Dedifferentiated amniotic fluid mesenchymal stem cell (primary cell): Measurements from ENCODE around the gene ETS2.
"Not testable (repeated sequence)": the region's sequence is repeated elsewhere in the genome, so short reads cannot be mapped to it uniquely, and the experiment has no call there.

Source experiments
- DNase-seq: peaks from one replicate; pipeline ENCODE4 v3.0.0-alpha.2; 2016; ENCODE audit errors: extremely low spot score

Gene ETS2

DNA sequence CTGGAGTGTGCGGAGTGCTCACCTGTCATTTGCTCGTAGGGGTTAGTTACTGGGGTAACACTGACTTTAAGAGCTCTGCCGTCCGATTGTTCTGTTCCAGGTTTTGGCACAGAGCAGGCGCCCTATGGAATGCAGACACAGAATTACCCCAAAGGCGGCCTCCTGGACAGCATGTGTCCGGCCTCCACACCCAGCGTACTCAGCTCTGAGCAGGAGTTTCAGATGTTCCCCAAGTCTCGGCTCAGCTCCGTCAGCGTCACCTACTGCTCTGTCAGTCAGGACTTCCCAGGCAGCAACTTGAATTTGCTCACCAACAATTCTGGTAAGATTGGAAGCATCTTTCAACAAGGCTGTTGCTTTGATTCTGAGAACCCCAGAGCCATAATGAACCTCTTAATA is 12.6 kb downstream of the ETS2 start:
- no peak for DNase-seq

DNA sequence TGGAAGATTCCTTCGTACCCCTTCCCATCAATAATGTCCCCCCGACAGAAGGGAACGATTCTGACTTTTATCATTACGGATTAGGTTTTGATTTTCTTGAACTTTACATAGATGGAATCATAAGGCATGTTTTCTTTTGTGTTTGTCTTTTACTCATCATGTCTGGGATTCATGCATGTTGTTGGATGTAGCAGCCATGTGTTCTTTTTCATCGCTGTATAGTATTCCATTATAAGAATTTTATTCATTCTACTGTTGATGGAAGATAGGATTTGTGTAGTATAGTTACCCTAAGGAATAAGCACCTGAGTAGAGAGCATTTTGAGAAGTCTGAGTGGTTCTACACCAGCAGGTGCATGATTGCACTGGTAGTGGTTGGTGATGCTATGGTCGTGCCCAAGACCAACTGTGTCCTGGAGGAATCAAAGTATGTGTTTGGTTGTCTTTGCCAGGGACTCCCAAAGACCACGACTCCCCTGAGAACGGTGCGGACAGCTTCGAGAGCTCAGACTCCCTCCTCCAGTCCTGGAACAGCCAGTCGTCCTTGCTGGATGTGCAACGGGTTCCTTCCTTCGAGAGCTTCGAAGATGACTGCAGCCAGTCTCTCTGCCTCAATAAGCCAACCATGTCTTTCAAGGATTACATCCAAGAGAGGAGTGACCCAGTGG is 13.5 kb downstream of the ETS2 start:
- DNase-seq: no peak

DNA sequence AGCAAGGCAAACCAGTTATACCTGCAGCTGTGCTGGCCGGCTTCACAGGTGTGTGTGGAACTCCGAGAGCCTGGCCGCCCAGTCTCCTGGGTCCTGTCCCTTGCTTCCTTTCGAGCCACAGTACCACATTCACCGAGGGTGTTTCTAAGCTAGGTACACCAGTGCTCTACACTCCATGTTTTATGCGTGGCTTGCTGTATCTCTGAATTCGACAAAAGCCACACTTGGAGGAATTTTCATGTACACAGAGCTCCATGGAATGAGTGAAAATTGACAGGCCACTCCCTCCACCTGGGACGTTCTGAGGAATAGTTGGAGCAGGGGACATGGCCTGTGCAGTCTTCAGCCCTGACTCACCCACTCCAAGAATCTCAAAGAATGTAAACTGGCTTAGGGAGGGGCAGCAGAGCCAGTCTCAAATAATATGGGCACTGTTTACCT is 14.0 kb downstream of the ETS2 start:
- peak; percentile 46 for DNase-seq

DNA sequence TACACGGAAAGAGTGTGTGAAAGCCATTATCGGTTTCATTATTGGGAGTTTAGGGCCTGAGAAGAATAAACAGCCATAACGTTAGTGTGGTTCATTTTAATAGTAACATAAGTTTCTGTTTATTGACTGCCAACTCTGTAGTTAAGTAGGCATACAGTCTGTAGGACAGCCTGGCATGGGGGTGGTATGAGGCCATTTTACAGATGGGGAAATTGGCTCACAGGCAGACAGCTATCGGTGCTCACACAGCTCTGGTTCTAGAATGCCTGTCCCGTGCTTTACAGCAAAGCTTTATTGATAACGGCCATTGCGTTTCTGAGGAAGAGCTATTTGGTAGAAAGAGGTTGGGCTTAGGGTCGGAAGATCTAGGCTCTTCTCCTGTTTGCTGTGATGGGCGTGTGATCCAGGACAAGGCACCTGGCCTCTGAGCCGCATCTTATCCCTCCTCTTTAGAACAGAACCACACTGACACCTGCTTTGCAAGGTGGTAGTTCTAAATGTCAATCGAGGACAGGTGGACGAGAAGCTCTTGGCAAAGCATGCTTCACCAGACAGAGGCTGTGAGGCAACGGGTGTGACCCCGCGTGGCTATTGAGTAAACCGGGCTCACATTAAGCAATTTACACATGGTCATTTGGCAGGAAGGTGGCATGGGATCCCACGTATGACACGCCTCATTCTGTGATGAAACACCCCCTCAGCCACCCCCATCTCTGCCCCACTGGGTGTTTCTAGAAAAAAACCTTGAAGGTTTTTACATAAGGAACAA is 14.9 kb downstream of the ETS2 start:
- no peak for DNase-seq

DNA sequence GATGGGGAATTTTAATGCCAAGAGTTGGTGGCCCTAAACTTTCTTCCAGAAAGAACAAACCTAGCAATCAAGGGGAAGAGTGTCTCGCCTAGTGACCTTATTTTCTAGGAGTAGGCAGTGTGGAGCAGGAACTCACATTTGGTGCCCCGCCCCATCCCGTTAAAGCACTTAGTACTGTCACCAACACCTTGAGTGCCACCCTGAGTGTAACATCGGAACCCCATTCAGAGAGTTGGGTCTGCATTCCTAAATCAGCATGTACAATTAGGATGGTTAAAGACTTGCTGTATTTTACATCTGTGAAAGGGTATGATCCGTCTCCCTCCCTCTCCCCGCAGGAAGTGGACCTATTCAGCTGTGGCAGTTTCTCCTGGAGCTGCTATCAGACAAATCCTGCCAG is 15.5 kb downstream of the ETS2 start:
- DNase-seq: no peak

DNA sequence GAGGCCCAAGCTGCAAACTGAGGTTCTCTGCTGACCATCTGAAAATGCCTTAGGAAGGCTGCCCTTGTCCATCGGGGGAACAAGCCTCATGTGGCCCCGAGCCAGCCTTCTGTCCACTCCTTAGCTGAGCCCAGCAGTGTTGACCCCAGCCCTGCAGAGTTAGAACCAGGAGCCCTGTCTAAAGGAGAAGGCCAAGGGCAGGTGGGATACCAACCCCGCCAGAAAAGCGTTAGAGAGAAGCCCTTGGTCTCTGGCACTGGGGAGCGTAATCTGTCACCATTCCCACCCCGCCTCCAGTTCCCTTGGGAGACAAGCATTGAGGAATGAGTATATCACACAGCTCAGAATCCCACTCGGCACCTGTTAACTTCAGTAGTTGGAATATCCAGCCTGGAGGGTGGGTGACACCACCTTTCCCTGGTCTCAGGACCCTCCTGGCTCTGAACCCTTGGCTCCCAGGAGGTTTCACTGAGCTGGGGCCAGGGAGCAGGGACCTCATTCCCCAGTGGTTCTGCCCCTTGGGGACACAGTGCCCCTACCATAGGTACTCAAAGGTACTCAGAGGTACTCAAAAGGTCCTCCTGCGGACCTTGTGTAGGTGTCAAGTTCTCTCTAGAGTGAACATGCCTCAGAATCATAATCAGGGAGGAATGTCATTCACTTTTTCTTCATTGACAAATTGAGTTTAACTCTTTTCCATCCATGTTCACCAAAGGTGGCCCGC is 16.4 kb downstream of the ETS2 start:
- no peak for DNase-seq

DNA sequence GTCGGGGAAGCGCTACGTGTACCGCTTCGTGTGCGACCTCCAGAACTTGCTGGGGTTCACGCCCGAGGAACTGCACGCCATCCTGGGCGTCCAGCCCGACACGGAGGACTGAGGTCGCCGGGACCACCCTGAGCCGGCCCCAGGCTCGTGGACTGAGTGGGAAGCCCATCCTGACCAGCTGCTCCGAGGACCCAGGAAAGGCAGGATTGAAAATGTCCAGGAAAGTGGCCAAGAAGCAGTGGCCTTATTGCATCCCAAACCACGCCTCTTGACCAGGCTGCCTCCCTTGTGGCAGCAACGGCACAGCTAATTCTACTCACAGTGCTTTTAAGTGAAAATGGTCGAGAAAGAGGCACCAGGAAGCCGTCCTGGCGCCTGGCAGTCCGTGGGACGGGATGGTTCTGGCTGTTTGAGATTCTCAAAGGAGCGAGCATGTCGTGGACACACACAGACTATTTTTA is 17.1 kb downstream of the ETS2 start:
- DNase-seq: no peak

DNA sequence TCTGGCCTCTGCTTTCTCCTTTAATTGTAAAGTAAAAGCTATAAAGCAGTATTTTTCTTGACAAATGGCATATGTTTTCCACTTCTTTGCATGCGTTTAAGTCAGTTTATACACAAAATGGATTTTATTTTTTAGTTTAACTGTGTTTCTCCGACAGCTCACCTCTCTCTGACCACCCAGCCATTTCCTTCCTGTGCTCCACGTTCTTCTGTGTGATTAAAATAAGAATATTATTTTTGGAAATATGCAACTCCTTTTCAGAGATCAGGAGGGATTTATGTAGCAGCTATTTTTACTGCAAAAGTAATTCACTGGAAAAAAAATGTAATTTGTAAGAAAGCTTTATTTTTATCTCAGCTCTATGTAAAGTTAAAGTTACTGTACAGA is 18.0 kb downstream of the ETS2 start:
- DNase-seq: no peak

DNA sequence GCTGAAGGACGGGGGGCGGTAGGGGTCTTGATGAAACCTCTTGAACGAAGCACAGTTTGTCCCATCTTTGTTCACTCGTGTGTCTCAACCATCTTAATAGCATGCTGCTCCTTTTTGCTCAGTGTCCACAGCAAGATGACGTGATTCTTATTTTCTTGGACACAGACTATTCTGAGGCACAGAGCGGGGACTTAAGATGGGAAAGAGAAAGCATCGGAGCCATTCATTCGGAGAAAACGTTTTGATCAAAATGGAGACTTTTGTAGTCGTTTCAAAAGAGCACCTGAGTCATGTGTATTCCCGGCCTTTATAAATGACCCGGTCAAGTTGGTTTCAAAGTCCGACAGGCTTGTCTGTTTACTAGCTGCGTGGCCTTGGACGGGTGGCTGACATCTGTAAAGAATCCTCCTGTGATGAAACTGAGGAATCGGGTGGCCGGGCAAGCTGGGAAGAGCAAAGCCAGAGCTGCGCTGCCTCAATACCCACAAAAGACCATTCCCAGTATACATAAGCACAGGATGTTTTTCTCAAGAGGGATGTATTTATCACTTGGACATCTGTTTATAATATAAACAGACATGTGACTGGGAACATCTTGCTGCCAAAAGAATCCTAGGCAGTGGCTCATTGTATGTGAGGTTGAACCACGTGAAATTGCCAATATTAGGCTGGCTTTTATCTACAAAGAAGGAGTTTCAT is 18.5 kb downstream of the ETS2 start:
- DNase-seq: no peak

DNA sequence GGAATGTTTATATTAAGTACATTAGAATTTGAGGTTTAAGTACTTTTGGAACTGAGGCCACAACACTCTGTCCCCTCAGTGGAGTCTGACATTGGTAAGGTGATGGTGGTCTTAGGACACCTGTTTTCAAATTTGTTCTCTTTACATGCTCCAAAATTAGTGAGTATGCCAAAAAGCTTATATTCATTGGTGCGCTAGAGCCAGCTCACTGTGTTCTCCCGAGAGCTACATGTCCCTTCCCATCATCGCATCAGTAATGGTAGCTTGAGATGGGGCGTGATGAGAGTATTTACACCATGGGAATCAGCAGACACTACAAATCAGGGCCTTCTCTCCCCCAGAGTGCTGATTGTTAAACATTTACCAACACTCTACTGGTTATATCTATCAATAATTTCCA is 19.5 kb downstream of the ETS2 start:
- DNase-seq: no peak

DNA sequence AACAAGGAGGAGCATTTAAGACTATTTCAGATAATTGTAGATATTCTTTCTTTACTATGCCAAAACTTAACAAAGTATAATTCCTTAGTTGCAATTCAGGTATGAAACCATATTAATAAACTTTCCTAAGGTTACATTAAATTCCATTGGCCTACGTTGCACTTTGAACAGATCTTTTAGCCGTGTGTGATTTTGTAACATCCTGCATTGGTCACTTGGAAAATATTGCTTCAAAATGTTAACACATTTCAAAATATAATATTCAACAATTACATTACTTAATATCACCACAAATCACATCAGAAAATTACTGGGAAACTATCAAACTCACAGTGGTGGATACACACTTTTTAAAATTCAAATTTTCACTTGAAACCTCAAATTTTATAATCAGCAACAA is 20.2 kb downstream of the ETS2 start:
- DNase-seq: no peak

DNA sequence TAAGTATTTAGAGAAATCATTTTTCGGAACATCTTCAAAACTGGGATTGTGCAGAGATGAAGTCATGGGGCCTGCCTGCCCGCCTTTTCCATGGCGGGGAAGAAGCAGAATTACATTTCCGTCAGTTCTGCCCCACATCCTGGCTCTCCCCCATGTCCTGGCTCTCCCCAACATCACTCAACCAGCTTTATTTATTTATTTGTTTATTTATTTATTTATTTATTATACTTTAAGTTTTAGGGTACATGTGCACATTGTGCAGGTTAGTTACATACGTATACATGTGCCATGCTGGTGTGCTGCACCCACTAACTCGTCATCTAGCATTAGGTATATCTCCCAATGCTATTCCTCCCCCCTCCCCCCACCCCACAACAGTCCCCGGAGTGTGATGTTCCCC is 22.4 kb downstream of the ETS2 start:
- not testable (repeated sequence) for DNase-seq

DNA sequence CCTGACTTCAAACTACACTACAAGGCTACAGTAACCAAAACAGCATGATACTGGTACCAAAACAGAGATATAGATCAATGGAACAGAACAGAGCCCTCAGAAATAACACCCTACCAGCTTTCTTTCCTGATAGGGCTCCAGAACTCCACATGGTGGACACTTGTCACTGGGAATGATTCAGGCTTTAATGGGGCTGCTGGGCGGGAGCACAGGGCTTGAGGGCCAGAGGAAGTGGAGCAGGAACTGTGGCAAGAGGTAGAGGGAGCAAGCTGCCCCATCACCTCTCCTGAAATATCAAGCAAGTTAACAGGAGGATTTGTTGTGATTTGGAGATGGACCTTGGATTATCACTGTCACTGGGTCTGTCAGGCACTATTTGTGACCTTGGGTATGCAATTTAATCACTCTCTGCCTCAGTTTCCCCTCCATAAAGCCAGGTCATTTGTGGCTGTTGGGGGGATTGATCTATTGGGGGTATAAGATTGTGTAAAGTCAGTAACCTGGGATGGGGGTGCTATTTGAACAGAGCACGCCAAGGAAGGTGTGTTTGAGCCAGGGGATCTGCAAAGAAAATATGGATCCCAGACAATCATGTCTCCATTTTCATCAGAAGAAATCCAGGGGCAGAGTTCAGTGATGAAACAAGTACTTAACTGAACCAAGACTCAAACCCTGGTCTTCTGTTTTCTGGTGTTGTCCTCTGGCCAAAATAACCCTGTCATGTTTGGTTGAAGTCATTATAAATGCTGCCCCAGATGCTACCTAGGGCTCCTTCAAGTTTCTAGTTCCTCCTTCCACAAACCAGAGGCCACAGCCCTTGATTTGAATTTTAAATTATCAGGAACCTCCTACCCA is 25.2 kb downstream of the ETS2 start:
- no peak for DNase-seq

DNA sequence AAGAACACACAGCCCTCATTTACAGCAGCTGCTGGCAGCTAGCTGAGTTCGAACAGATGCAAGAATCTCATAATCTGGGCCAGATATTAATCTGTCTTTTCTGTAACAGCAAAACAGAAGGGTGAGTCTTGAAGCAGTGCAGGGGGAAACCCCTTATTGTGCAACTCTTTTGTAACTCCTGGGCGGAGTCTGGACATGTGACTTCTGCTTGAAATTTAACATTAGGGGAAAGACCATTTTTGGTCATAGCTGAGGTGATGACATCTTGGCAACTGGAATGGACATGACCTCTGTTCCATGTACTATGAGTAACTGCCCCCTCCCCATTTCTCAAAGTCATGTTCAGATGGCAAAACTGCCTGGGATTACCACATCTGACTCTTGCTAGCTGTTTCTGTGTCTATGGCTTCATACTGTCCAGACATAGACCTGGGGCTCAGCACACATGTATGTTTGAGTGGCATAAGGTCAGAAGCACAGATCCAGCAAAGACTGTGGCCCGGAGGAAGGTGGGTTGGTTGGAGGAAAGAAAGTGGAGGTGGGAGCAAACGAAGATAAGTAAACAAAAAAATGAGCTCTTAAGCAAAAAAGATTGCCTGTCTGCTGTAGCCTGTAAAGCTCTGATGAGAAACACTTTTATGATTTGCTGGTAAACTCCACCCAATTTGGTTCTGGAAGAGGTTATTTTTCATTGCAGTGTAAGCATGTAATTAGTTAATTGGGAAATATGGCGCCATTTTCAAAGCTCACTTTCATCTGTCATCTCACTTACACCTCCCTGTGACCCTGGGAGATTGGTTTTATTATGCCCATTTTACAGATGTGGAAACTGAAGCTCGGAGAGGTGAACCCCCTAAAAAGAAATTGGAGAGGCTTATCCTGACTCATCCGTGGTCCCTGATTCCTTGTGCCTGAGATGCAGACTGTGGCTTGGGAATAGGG is 26.1 kb downstream of the ETS2 start:
- DNase-seq: peak; percentile 92

DNA sequence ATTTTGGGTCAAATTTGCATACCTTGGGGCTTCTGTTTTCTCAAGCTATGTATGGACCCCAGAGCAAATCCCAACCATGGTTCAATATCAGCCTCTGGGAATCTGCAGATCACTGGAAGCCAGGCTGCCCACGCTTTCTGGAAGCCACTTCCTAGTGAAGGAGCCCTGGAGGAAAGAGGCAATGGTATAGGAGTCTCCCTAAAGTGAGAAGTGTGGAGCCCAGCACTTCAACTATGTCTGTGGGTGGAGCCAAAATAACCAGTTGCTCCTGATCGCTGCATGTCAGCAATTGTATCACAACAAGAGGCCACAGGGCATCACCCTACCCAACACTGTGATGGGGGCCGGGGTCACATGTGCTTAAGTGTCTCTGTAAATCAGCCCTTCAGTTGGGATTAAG is 26.9 kb downstream of the ETS2 start:
- no peak for DNase-seq

DNA sequence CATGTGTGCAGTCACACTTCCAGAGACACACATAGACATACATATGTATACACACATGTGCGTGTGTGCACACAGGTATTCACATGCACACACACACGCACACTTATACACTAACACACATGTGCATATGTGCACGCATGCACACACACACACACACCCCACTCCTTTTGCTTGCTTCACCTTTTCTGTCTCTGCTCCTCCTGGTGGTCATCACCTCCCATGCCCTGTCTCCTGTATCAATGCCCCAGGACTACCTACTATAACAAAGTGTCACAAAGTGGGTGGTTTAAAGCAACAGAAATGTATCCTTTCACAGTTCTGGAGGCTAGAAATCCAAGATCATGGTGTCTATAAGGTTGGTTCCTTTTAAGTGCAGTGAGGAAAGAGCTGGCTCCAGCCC is 27.4 kb downstream of the ETS2 start:
- no peak for DNase-seq

DNA sequence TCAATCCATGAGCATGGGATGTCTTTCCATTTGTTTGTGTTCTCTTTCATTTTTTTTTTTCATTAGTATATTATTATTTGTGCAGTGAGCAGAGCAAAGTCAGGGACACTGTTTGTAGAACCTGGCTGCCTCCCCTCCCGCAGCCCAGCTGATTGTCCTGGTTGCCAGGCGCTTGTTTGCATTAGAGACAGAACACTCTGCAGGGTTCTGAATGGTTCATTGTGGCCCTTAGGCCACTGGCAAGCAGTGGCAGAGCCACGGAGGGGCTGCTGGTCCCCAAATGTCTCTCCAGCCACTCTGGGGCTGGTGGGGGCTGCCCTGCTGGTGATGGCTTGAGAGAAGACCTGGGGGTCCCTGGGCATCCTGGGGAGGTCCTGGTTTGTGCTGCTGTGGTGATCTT is 29.0 kb downstream of the ETS2 start:
- DNase-seq: no peak

DNA sequence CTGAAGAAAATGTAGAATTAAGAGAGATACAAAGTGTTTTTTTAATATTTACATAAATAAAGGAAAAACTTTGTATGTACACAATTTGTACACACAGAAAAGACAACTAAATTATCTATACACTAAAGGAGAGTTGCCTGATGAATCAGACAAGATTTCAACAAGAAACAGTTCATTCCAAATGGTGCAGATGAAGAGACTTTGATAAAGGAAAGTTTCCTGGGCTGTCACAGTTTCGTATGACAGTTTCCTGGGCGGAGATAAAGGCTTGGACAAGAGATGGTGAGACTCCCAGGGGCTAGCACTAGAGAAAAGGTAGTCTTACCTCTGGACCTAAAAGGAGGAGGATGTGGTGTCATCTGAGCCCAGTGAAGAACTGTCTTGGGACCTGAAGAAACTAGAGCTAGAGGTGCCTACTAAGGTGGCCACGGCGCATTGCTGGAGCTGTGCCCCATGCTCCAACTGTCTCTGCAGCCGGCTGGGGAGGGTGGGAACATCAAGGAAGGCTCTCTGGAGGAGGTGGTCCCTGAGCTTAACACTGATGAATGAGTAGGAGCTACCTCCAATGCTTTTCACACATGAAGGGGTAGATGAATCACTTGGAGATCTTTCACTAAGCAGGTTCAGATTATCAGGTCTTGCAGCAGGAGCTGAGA is 32.2 kb downstream of the ETS2 start:
- no peak for DNase-seq

DNA sequence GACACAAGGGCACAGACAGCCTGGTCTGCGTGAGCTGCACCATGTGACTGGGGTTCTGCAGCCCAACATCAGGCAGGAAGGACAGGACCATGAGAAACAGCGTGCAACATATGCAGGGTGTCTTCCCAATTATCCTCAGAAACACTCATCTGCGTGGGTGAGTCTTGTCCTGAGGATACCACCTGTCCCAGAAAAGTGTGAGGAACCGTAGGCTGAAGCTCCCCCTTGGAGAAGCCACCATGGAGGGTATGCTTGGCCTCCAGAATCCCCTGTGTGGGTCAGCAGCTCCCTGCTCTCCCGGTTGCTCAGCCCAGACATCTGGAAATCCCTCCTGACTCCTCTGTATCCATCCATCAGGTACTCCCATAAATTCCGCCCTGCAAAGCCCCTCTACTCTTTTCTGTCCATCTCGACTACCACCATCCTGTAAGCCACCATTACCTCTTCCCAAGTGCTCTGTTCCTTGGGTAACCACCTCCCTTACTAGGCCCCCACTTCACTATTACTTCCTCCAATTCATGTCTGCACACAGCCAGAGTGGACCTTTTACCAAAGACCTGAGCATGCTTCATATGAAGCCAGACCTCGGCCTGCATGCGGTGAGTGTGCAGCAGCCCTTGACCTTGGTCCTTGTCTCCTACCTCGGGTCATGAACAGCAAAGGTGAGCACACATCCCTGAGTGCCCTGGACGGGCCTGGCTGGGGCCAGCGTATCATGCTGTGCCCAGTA is 33.0 kb downstream of the ETS2 start:
- no peak for DNase-seq
